ENCODE data around the gene ERVK3-1.

GRCh38 chr19:58335630-58336029, 30.5 kb downstream of the ERVK3-1 start:
- no peak for TF ChIP-seq CTCF (IDR thresholded peaks at IDR 0.05)
- TF ChIP-seq POLR2A (IDR thresholded peaks at IDR 0.05): no peak
